HG03460 (cell line): ENCODE measurements around the gene QPCTL.
A peak's percentile ranks its signal among the peaks of the same experiment; 100 is the strongest.
"Not testable (repeated sequence)": the region's sequence is repeated elsewhere in the genome, so short reads cannot be mapped to it uniquely, and the experiment has no call there.

Source experiments
- ATAC-seq: cut with Tn5 transposase; IDR thresholded peaks from one replicate; pipeline ENCODE4 v1.9.1; 2021; ENCODE audit not compliant: unreplicated experiment

Gene QPCTL

DNA sequence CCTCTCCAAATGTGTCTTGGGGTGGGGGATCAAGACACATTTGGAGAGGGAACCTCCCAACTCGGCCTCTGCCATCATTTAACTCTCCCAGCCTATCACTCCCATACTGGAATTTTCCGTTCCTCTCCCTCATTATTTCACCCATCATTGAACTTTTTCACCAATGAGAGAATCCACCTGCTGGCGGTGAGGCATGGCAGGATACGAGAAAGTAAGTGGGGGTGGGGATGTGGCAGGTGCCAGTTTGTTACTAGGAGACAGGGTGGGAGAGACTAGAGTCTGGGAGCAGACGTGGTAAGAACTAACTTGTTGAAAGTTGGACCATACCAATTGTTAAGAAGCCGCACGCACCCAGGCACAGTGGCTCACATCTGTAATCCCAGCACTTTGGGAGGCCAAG is 17.5 kb upstream of the QPCTL start:
- no peak for ATAC-seq

DNA sequence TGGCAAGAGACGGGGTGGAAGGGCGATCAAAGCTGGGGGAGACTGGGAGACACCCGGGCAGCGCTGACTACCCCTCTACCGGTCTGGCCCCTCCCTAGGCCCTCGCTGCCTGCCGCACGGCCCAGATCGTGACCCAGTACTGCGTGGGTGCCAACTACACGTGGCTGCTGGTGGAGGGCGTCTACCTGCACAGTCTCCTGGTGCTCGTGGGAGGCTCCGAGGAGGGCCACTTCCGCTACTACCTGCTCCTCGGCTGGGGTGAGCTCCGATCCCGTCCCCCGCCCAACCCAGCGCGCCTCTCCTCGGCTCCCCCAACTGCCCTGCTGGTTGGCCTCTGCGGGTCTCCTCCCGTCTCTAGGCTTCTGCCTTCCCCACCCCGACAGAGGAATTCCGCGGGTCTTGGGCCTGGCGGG is 15.6 kb upstream of the QPCTL start:
- no peak for ATAC-seq

DNA sequence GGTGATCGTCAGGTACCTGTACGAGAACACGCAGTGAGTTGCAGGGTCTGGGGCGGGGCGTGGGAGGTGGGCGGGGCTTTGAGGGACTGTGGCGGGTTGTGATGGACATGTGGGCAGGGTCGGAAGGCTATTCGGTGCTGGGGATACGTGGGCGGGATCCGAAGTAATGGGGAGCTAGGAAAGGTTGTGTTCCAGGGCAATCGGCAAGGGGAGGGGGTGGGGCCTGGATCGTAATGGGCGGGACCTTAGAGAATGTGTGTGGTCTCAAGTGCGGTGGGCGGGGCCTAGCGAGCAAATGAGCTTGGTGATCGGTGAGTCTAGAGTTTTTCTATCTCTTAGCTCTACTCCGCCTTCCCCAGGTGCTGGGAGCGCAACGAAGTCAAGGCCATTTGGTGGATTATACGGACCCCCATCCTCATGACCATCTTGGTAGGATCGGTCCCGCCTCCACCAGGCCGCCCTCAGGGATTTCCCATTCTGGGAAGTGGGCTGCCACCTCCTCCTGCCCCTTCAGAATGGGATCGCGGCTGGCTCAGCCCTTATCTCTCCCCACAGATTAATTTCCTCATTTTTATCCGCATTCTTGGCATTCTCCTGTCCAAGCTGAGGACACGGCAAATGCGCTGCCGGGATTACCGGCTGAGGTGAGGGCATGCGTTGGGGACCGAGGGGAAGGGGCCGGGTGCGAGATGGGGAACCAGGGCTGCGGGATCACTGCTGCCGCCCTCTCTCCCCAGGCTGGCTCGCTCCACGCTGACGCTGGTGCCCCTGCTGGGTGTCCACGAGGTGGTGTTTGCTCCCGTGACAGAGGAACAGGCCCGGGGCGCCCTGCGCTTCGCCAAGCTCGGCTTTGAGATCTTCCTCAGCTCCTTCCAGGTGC is 14.9 kb upstream of the QPCTL start:
- no peak for ATAC-seq

DNA sequence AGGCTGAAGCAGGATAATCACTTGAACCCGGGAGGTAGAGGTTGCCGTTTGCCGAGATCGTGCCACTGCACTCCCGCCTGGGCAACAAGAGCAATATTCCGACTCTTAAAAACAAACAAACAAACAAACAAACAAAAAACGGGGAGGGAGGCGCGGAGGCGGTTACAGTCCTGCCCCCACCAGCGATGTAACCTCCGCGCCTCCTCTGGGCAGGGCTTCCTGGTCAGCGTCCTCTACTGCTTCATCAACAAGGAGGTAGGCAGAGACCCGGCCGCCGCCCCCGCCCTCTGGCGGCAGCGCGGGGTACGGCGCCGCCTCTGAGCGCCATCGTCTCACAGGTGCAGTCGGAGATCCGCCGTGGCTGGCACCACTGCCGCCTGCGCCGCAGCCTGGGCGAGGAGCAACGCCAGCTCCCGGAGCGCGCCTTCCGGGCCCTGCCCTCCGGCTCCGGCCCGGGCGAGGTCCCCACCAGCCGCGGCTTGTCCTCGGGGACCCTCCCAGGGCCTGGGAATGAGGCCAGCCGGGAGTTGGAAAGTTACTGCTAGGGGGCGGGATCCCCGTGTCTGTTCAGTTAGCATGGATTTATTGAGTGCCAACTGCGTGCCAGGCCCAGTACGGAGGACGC is 11.0 kb upstream of the QPCTL start:
- ATAC-seq: peak; percentile 69

DNA sequence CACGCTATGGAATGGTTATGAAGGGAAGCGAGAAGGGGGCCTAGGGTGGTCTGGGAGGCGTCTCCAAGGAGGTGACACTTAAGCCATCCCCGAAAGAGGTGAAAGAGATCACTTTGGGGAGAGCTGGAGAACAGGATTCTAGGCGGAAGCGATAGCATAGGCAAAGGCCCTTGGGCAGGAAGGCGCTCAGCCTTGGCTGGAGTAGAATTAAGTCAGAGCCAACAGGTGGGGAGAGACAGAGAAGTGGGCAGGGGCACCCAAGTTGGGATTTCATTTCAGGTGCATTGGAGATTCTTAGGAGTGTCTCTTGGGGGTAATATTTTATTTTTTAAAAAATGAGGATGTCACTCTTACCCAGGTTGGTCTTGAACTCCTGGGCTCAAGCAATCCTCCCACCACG is 10.3 kb upstream of the QPCTL start:
- ATAC-seq: no peak

DNA sequence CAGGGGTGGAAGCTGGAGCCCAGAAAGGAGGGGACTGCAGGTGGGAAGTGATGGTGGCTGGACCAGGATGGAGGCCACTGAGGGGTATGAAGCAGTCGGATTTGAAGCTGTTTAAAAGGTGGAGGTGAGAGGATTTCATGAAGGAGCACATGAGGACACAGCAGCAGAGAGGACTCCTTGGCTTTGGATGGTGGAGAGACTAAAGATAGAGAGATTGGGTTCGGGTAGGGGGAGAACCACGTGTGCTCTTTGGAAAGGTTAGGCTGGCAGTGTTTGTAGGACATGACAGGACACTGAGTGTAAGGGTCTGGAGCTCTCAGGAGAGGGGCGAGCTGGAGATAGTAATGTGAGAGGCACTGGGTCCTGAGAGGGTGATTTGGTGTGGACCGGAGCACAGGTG is 9.6 kb upstream of the QPCTL start:
- no peak for ATAC-seq

DNA sequence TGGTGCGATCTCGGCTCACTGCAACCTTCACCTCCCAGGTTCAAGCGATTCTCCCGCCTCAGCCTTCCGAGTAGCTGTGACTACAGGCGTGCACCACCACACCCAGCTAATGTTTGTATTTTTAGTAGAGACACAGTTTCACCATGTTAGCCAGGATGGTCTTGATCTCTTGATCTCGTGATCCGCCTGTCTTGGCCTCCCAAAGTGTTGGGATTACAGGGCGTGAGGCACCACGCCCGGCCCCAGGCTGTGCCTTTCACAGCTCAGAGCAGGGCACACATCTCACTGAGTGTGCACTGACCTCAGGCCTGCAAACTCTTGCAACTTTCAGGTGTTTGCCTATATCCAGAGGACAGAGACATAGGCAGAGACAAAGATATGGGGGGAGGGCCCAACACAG is 7.4 kb upstream of the QPCTL start:
- ATAC-seq: not testable (repeated sequence)

DNA sequence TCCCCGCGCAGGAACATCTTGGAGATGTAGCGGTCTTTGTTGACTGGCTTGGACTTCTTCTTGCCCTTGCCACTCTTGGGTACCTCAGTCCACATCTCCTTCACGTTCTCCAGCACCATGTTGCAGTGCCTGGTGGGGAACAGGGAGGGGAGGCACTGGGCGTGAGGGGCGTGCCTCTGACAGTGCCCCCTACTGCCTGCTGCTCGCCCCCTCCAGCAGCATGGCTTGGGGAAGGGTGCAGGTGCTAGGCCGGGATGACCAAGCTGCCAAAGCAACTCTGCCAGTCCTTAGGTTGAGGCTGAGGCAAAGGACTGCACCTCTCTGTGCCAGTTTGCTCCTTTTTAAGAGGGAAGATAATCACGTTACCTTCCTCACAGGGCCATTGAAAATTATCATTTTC is 4.9 kb upstream of the QPCTL start:
- no peak for ATAC-seq

DNA sequence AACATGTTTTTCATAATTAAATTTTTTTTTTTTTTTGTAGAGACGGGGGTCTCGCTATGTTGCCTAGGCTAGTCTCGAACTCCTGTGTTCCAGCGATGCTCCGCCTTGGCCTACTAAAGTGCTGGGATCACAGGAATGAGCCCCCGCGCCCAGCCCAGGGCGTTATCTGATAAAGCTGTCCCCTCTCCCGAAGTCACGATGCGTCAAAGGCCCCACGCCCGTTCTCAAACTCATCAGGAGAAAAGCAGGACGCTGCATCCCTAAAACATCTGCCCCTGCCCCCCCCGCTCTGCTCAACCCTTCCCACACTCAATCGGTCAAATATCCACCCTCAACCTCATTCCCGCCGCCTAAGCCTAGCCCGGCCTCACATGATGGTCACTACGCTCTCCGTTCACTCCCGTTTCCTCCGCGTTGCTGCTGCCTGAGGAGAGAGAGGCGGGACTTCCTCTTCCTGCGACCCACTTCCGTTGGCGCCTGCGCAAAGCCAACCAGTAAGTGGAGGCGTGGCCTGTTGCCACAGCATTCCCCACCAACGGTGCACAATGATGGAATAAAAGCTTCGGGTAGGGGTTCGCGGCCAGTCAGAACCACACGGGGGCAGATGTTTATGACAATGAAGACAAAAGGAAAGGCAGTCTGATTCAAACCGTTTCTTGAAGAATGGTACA is 815 bp upstream of the QPCTL start, which contains the start of gene SNRPD2:
TSS of gene SNRPD2 (minus strand) at position 438 of the 671 bp plus-strand sequence. CDS start at position 373, 65 bp downstream.
- peak; percentile 45 for ATAC-seq

DNA sequence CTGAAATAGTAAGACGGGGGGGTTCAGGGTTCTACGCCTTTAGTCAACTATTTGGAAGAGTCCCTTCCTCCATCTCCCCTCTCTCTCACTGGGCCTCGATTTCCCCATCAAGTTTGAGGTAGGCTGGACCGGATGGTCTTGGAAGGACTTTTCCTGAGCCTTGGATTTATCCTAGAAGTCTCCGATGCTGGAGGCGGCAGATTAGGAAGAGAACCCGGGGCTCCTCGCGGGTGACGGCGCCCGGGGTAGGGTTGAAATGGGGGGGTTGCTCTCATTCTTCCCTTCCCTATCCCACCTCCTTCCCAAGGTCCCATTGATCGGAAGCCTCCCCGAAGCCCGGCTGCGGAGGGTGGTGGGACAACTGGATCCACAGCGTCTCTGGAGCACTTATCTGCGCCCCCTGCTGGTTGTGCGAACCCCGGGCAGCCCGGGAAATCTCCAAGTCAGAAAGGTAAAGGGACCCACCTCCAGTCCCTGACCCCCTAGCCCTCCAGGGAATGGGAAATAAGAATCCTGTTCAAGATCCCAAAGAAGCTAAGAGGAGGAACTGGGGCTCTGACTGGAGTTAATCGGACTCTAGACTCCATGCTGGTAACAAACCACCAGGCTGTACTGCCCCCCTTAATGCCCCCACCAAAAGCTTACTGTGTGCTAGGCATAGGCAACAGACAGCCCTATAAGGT is 781 bp downstream of the QPCTL start:
- no peak for ATAC-seq

DNA sequence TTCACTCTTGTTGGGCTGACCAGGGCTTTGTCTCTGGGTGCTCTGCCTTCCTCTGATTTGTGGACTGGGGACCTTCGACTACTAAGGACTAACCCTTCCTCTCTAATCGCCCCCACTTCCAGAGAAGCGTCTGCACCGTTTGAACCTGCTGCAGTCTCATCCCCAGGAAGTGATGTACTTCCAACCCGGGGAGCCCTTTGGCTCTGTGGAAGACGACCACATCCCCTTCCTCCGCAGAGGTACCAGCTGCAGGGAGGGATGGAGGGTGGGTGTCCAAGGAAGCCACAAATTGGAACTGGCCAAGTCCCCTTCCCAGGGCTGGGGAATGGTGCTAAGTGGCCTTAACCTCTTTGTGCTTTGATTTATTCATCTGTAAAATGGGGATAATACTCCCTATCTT is 9.2 kb downstream of the QPCTL start:
- ATAC-seq: no peak

DNA sequence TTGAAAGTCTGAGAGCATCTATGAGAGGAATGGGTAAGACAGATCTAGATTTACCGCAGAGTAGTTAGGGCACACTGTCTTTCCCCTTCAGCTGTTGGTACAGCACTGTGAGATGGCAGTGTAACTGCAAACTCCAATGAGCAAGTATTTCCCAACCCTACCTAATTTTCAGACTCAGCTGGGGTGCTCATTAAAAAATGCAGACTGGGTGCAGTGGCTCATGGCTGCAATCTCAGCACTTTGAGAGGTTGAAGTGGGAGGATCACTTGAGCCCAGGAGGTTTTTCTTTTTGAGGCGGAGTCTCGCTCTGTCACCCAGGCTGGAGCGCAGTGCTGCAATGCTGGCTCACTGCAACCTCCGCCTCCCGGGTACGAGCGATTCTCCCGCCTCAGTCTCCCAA is 12.6 kb downstream of the QPCTL start:
- no peak for ATAC-seq

DNA sequence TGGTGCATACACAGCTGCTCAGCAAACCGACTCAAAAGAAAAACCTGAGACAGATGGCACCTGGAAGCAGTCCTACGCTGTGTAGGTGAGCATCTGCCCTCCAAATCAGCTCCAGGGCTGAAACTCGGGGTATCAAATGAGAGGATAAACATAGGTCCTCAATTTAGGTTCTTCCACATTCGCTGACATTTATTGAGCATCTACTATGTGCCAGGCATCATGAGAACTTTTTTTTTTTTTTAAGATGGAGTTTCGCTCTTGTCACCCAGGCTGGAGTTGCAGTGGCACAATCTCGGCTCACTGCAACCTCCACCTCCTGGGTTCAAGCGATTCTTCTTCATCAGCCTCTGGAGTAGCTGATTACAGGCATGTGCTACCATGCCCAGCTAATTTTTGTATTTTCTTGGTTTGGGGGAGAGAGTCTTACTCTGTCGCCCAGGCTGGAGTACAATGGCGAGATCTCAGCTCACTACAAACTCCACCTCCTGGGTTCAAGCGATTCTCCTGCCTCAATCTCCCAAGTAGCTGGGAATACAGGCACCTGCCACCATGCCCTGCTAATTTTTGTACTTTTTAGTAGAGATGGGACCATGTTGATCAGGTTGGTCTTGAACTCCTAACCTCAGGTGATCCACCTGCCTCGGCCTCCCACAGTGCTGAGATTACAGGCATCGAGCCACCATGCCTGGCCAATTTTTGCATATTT is 13.4 kb downstream of the QPCTL start:
- ATAC-seq: no peak

DNA sequence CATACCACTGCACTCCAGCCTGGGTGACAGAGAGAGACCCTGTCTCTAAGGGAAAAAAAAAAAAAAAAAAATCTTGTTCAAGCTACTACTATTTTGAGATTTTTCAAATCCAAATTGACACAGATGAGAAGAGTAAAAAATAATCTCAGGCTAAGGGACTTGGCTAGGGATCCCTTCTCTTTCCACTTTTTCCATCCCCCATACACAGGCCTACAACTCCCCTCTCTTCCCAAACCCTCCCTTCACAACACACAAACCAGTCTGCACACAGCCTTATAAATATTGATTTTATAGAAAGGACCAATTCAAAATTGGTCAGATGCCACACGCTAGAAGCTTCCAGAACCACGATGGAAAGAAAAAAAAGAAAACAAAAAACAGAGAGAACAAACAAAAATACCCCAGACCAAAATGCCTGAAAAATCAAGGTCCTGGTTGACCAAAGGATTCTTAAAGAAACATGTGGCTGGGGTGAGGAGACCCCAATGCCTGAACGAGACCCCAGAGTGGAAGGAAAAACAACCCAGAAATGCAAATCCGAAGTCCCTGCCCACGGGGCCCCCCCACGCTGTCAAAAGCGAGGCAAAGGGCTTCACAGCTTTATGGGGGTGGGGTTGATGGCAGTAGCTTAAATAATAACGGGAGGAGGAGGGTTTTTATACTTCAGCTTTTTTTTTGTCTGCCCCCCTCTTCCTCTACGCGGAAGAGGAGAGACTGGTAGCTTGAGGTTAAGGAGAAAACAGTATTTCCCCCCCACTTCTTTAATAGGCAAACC is 18.1 kb downstream of the QPCTL start:
- ATAC-seq: no peak

DNA sequence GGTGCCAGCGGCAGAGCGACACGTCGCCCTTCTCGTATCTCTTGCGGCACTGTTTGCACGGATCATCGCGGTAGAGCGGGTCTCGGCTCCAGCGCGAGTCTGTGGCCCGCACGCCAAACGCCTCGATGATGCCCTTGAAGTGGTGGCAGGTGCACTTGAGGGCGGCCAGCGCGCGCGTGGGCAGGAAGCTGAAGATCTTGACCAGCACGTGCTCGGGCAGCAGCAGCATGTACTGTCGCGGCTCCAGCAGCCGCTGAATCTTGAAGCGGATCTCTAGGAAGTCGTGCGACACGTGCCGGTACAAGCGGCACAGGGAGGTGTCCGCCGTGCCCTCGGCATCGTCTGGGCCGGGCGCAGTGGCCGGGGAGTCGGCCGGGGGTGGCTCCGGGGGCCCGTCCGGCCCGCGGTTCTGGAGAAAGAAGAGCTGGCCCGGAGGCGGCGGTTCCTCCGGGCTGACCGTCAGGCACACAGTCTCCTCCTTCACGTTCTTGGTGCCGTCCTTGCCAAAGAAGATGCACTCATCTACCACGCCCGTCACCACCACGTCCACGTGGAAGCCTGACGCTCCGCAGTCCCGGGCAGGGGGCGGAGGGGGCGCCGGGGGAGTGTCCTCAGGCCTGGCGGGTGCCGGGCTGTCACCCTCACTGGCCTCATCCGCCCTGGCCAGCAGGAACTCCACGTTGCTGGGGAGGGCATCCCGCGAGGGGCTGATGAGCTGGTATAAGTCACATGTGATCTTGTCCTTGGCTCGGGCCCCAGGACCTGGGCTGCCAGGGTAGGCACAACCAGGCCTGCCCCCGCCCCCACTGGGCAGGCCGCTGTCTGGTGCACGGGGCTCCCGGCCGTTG is 19.6 kb downstream of the QPCTL start:
- ATAC-seq: no peak

DNA sequence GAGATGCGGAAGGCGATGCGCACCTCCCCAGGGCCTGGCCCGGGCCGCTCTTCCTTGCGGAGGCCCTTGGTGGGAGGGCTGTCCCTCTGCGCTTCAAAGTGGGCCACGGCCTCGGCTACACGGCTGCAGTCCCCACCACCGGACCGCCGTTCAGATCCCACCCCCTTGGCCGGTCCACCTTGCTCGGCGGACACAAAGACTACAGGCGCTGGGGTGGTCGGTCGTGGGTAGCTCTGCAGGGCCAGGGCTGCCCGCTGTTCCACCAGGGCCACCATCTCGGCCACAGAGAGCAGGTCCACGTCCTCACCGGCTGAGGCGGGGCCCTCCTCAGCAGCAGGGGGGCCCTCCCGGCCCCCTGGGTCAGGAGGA is 20.2 kb downstream of the QPCTL start:
- no peak for ATAC-seq

DNA sequence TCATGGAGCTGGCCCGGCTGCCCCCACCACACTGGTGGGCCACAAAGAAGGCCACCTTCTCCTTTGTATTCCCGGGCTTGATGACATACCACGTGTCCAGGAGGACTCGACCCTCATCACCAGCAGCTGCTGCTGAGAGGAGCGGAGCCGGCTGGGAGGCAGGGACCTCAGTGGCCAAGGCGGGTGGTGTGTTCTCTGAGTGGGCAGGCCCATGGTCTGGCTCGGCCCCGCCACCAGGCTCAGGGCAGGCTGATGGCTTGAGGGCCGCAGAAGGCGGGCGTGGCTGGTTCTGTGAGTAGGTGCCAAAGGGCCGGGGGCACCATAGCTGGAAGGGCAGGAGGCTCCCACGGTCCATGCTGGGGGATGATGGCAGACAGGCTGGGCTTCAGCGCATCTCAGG is 20.7 kb downstream of the QPCTL start:
- no peak for ATAC-seq

DNA sequence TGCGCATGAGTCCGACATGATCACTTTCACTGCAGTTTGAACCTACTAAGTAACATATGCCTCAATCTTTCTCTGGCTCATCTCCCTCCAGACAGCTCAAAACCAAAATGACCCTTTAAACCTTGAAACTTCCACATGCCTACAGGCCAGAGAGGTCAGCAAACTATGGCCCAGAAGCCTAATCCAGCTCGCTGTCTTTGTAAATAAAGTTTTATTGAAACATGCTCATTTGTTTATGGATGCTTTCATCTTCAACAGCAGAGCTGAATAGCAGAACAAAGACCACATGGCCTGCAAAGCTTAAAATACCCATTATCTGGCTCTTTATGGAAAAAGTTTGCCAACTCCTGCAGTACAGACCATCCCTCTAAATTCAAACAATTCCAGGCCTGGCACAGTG is 22.7 kb downstream of the QPCTL start:
- no peak for ATAC-seq
